Measurements from ENCODE around the gene TPP2.

TPP2 gene

GRCh38 chr13:102696465-102696864 lies 99.7 kb downstream of the TPP2 start:
- no peak for DNase-seq

- no peak for DNase-seq
Observed at GRCh38 chr13:102697264-102697663, 100.5 kb downstream of the TPP2 start.

GRCh38 chr13:102697929-102698648 lies 101.3 kb downstream of the TPP2 start:
- no peak for DNase-seq

- DNase-seq = no peak
Observed at GRCh38 chr13:102698649-102698980, 101.8 kb downstream of the TPP2 start.

GRCh38 chr13:102699504-102699903 lies 102.7 kb downstream of the TPP2 start:
- DNase-seq = no peak

- no peak for DNase-seq
Observed at GRCh38 chr13:102700088-102701031, 103.6 kb downstream of the TPP2 start.

GRCh38 chr13:102701331-102701730 lies 104.5 kb downstream of the TPP2 start:
- no peak for DNase-seq

- no peak for DNase-seq
Observed at GRCh38 chr13:102702965-102703725, 106.4 kb downstream of the TPP2 start.

GRCh38 chr13:102703726-102704035 lies 106.9 kb downstream of the TPP2 start:
- DNase-seq = no peak

- DNase-seq = no peak
Observed at GRCh38 chr13:102704238-102705058, 107.7 kb downstream of the TPP2 start.

- no peak for DNase-seq
Observed at GRCh38 chr13:102707467-102707866, 110.7 kb downstream of the TPP2 start.

- DNase-seq = no peak
Observed at GRCh38 chr13:102708211-102708610, 111.4 kb downstream of the TPP2 start.

GRCh38 chr13:102708991-102709390 lies 112.2 kb downstream of the TPP2 start:
- DNase-seq = no peak

GRCh38 chr13:102709536-102709935 lies 112.8 kb downstream of the TPP2 start:
- DNase-seq = no peak

GRCh38 chr13:102710261-102710679 lies 113.5 kb downstream of the TPP2 start:
- no peak for DNase-seq

GRCh38 chr13:102715447-102715846 lies 118.7 kb downstream of the TPP2 start:
- DNase-seq = no peak

GRCh38 chr13:102718746-102719145 lies 122.0 kb downstream of the TPP2 start:
- no peak for DNase-seq

GRCh38 chr13:102721800-102722231 lies 125.0 kb downstream of the TPP2 start:
- DNase-seq = no peak

- DNase-seq = no peak
Observed at GRCh38 chr13:102724923-102725322, 128.1 kb downstream of the TPP2 start.

- no peak for DNase-seq
Observed at GRCh38 chr13:102726430-102726829, 129.6 kb downstream of the TPP2 start.

All from NCI-H1048 (cell line).